Liver (tissue), 9 donors: ENCODE measurements around the gene CCT7. TPM values are rescaled to one million over a fixed set of nuclear protein-coding genes. Genes with fewer than 3 reads are reported as not detected.

Source experiments
- DNase-seq: peaks from one replicate; pipeline ENCODE4 v3.0.0-alpha.2; 2017; ENCODE audit warnings: low spot score
- H3K27ac ChIP-seq, 2 donors: one replicate each; pipeline ENCODE4 v1.7.0; 2013; ENCODE audit warnings: inconsistent platforms in 2 of 2, low read length in 2 of 2, control low read depth in 1 of 2, low read depth in 1 of 2, mild to moderate bottlenecking in 1 of 2
- H3K27me3 ChIP-seq, 4 donors: one replicate each; pipeline versions ENCODE4 v1.6.1 to v1.7.0; 2013; ENCODE audit warnings: low read length in 3 of 4, inconsistent platforms in 1 of 4, mild to moderate bottlenecking in 1 of 4, moderate library complexity in 1 of 4; ENCODE audit not compliant: control insufficient read depth in 4 of 4, insufficient read depth in 4 of 4
- H3K36me3 ChIP-seq, 4 donors: one replicate each; pipeline versions ENCODE4 v1.6.1 to v1.7.0; 2013; ENCODE audit warnings: low read length in 3 of 4, mild to moderate bottlenecking in 3 of 4, low read depth in 1 of 4, moderate library complexity in 1 of 4; ENCODE audit not compliant: control insufficient read depth in 4 of 4, insufficient read depth in 3 of 4
- H3K4me1 ChIP-seq, 4 donors: one replicate each; pipeline versions ENCODE4 v1.6.1 to v1.7.0; 2013; ENCODE audit warnings: low read length in 3 of 4, mild to moderate bottlenecking in 3 of 4, moderate library complexity in 1 of 4; ENCODE audit not compliant: control insufficient read depth in 4 of 4, insufficient read depth in 4 of 4
- H3K4me3 ChIP-seq, 3 donors: one replicate each; pipeline versions ENCODE4 v1.6.1 to v1.7.0; 2013; ENCODE audit warnings: low read length in 3 of 3, control low read depth in 1 of 3, low read depth in 1 of 3, mild to moderate bottlenecking in 1 of 3
- H3K9ac ChIP-seq, 2 donors: one replicate each; pipeline ENCODE4 v1.7.0; 2013; ENCODE audit warnings: low read length in 2 of 2, mild to moderate bottlenecking in 2 of 2, moderate library complexity in 2 of 2, control low read depth in 1 of 2, low read depth in 1 of 2
- H3K9me3 ChIP-seq, 4 donors: one replicate each; pipeline versions ENCODE4 v1.6.1 to v1.7.0; 2013; ENCODE audit warnings: low read length in 3 of 4; ENCODE audit not compliant: control insufficient read depth in 4 of 4
- ATF3 ChIP-seq: IDR thresholded peaks from 2 replicates; pipeline ENCODE4 v1.6.1; 2016; ENCODE audit warnings: antibody characterized with exemption
- EGR1 ChIP-seq, 2 donors: IDR thresholded peaks; 2 replicates each; pipeline ENCODE4 v1.6.1; 2016 to 2018; ENCODE audit warnings: antibody characterized with exemption in 2 of 2, low read depth in 2 of 2
- FOXA1 ChIP-seq: IDR thresholded peaks from 2 replicates; pipeline ENCODE4 v1.6.1; 2016; ENCODE audit warnings: antibody characterized with exemption
- GABPA ChIP-seq, 2 donors: IDR thresholded peaks in 1 of 2; conservative IDR thresholded peaks in 1 of 2; 2 replicates each; pipeline ENCODE4 v1.6.1; 2016; ENCODE audit warnings: antibody characterized with exemption in 2 of 2, mild to moderate bottlenecking in 1 of 2, moderate library complexity in 1 of 2
- HNF4A ChIP-seq, 2 donors: conservative IDR thresholded peaks; 2 replicates each; pipeline ENCODE4 v1.6.1; 2016; ENCODE audit warnings: antibody characterized with exemption in 2 of 2, mild to moderate bottlenecking in 2 of 2
- JUND ChIP-seq, 2 donors: IDR thresholded peaks; 2 replicates each; pipeline ENCODE4 v1.6.1; 2016; ENCODE audit warnings: antibody characterized with exemption in 2 of 2
- MAX ChIP-seq: IDR thresholded peaks from 2 replicates; pipeline ENCODE4 v1.6.1; 2016; ENCODE audit warnings: antibody characterized with exemption
- NR2F2 ChIP-seq: IDR thresholded peaks from 2 replicates; pipeline ENCODE4 v1.6.1; 2016; ENCODE audit warnings: antibody characterized with exemption
- RAD21 ChIP-seq, 2 donors: IDR thresholded peaks; 2 replicates each; pipeline ENCODE4 v1.6.1; 2016; ENCODE audit warnings: antibody characterized with exemption in 2 of 2, mild to moderate bottlenecking in 2 of 2
- RXRA ChIP-seq, 2 donors: IDR thresholded peaks; 2 replicates each; pipeline ENCODE4 v1.6.1; 2017 to 2018; ENCODE audit warnings: antibody characterized with exemption in 2 of 2, mild to moderate bottlenecking in 1 of 2
- SP1 ChIP-seq: IDR thresholded peaks from 2 replicates; pipeline ENCODE4 v1.6.1; 2018; ENCODE audit warnings: antibody characterized with exemption, mild to moderate bottlenecking
- TAF1 ChIP-seq: conservative IDR thresholded peaks from 2 replicates; pipeline ENCODE4 v1.6.1; 2016; ENCODE audit warnings: antibody characterized with exemption, mild to moderate bottlenecking
- YY1 ChIP-seq: IDR thresholded peaks from 2 replicates; pipeline ENCODE4 v1.6.1; 2016; ENCODE audit warnings: antibody characterized with exemption, mild to moderate bottlenecking
- WGBS: extraction: QIAGEN DNeasy Blood & Tissue Kit; methylation state at CpG from one replicate; pipeline ENCODE4 v1.1.7; 2013; 5-methylcytosine and 5-hydroxymethylcytosine counted together
- polyA plus RNA-seq, 2 donors: library from polyadenylated mRNA; stranded (reverse) in 1 of 2; unstranded in 1 of 2; fragments of 200-250 nt in 1 of 2; fragments of >200 nt in 1 of 2; fragmentation: Nextera tagmentation in 1 of 2; extraction: Ambion mirVana in 1 of 2; gene quantifications; one replicate each; pipeline versions ENCODE4 v1.2.1 to v1.2.3, GENCODE V29; 2013 to 2015
- total RNA-seq, 2 donors: library from RNA; depleted of rRNA; stranded (reverse); fragments of >200 nt; gene quantifications; one replicate each; pipeline ENCODE4 v1.2.3, GENCODE V29; 2014
- TF ChIP-seq, protein P1 (sequence below): fragments of 150-350 bp; IDR thresholded peaks from 2 replicates; pipeline ENCODE4 v1.5.1; 2017; ENCODE audit warnings: improper control_type of control experiment, low read depth, low read length; ENCODE audit not compliant: missing input control
- TF ChIP-seq, protein P2 (sequence below): IDR thresholded peaks from 2 replicates; pipeline ENCODE4 v1.6.1; 2016; ENCODE audit warnings: antibody characterized with exemption
- TF ChIP-seq, protein P3 (sequence below): IDR thresholded peaks from 2 replicates; pipeline ENCODE4 v1.6.1; 2016; ENCODE audit warnings: antibody characterized with exemption, mild to moderate bottlenecking
- donor health status: healthy.
- donor health status: healthy.
- donor health status: healthy.
- donor health status: healthy.
- donor health status: healthy.

The CCT7 gene
- total and polyA plus RNA-seq, 4 donors = 83.7 to 115 (median 101) TPM

DNA sequence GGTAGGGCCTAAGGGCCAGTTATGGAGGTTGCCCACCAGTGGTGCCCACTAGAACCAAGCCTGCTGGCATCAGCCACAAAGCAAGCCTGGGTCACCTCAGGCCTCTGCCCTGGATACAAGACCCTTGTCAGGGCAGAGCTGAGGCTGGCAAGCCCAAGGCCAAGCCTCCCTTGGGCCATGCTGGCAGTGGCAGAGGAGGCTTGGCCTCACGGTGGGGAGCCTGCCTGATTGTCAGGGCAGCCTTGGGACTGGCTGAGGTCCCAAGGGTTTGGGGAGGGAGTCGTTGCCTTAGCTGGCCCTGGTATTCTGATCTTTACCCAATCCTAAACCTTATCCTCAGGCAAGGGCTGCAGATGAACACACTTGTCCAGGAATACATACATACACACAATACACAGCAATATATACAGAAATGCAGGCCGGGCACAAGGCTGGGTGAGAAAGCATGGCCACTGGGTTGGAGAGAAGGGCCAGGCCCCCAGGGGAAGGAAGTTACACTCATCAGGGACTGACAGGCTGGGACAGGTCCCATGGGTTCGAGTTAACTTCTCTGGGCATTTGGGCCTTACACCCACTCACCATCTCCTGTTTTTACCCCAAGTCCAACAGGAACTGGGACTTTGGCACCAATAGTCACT lies 21.0 kb downstream of the CCT7 start:
- no peaks in the 10 kb centered on the region for H3K9me3 ChIP-seq
- no peaks in the 10 kb centered on the region for H3K4me1 ChIP-seq
- no peak for DNase-seq
- no peak overlapping the region for H3K4me3 ChIP-seq
- H3K27ac ChIP-seq = no peak overlapping the region
- WGBS = 85% methylated on average over 4 of the region's 4 CpGs
- H3K27me3 ChIP-seq = no peaks in the 10 kb centered on the region
- TF ChIP-seq, protein P1, sequence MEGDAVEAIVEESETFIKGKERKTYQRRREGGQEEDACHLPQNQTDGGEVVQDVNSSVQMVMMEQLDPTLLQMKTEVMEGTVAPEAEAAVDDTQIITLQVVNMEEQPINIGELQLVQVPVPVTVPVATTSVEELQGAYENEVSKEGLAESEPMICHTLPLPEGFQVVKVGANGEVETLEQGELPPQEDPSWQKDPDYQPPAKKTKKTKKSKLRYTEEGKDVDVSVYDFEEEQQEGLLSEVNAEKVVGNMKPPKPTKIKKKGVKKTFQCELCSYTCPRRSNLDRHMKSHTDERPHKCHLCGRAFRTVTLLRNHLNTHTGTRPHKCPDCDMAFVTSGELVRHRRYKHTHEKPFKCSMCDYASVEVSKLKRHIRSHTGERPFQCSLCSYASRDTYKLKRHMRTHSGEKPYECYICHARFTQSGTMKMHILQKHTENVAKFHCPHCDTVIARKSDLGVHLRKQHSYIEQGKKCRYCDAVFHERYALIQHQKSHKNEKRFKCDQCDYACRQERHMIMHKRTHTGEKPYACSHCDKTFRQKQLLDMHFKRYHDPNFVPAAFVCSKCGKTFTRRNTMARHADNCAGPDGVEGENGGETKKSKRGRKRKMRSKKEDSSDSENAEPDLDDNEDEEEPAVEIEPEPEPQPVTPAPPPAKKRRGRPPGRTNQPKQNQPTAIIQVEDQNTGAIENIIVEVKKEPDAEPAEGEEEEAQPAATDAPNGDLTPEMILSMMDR = no peak
- TF ChIP-seq YY1 (no peak), RXRA (IDR thresholded peaks at IDR 0.05) (no peak), TAF1 (no peak), EGR1 (IDR thresholded peaks at IDR 0.05; ENCODE audit: low read depth in 2 of 2) (no peak), JUND (IDR thresholded peaks at IDR 0.05) (no peak), HNF4A (conservative IDR thresholded peaks at IDR 0.05) (no peak), RAD21 (IDR thresholded peaks at IDR 0.05) (no peak), SP1 (no peak), NR2F2 (no peak), FOXA1 (no peak), MAX (no peak)
- TF ChIP-seq, protein P2, sequence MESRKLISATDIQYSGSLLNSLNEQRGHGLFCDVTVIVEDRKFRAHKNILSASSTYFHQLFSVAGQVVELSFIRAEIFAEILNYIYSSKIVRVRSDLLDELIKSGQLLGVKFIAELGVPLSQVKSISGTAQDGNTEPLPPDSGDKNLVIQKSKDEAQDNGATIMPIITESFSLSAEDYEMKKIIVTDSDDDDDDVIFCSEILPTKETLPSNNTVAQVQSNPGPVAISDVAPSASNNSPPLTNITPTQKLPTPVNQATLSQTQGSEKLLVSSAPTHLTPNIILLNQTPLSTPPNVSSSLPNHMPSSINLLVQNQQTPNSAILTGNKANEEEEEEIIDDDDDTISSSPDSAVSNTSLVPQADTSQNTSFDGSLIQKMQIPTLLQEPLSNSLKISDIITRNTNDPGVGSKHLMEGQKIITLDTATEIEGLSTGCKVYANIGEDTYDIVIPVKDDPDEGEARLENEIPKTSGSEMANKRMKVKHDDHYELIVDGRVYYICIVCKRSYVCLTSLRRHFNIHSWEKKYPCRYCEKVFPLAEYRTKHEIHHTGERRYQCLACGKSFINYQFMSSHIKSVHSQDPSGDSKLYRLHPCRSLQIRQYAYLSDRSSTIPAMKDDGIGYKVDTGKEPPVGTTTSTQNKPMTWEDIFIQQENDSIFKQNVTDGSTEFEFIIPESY = no peak
- H3K36me3 ChIP-seq = peaks cover 6 to 41% (median 24%) of the 10 kb centered on the region in 4 donors
- H3K9ac ChIP-seq = no peak overlapping the region

- H3K4me3 ChIP-seq = no peak overlapping the region
- H3K27me3 ChIP-seq = no peaks in the 10 kb centered on the region
- no peaks in the 10 kb centered on the region for H3K9me3 ChIP-seq
- H3K9ac ChIP-seq = no peak overlapping the region
- no peak overlapping the region for H3K27ac ChIP-seq
- TF ChIP-seq, protein P2 = no peak
- no peak for TF ChIP-seq SP1
- no peak for TF ChIP-seq NR2F2
- no peak for TF ChIP-seq RXRA (IDR thresholded peaks at IDR 0.05)
- TF ChIP-seq HNF4A (conservative IDR thresholded peaks at IDR 0.05) = no peak
- TF ChIP-seq YY1 = no peak
- TF ChIP-seq FOXA1 = no peak
- TF ChIP-seq, protein P3, sequence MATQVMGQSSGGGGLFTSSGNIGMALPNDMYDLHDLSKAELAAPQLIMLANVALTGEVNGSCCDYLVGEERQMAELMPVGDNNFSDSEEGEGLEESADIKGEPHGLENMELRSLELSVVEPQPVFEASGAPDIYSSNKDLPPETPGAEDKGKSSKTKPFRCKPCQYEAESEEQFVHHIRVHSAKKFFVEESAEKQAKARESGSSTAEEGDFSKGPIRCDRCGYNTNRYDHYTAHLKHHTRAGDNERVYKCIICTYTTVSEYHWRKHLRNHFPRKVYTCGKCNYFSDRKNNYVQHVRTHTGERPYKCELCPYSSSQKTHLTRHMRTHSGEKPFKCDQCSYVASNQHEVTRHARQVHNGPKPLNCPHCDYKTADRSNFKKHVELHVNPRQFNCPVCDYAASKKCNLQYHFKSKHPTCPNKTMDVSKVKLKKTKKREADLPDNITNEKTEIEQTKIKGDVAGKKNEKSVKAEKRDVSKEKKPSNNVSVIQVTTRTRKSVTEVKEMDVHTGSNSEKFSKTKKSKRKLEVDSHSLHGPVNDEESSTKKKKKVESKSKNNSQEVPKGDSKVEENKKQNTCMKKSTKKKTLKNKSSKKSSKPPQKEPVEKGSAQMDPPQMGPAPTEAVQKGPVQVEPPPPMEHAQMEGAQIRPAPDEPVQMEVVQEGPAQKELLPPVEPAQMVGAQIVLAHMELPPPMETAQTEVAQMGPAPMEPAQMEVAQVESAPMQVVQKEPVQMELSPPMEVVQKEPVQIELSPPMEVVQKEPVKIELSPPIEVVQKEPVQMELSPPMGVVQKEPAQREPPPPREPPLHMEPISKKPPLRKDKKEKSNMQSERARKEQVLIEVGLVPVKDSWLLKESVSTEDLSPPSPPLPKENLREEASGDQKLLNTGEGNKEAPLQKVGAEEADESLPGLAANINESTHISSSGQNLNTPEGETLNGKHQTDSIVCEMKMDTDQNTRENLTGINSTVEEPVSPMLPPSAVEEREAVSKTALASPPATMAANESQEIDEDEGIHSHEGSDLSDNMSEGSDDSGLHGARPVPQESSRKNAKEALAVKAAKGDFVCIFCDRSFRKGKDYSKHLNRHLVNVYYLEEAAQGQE = no peak
- no peak for TF ChIP-seq MAX
- no peak for TF ChIP-seq TAF1
- no peak for TF ChIP-seq JUND (IDR thresholded peaks at IDR 0.05)
- TF ChIP-seq GABPA (IDR thresholded peaks at IDR 0.05 in 1 of 2, conservative IDR thresholded peaks at IDR 0.05 in 1 of 2) = no peak
- no peak for TF ChIP-seq ATF3
- DNase-seq = no peak
- WGBS = 73% methylated on average over 5 of the region's 5 CpGs
- H3K36me3 ChIP-seq = peaks cover 4 to 32% (median 17%) of the 10 kb centered on the region in 4 donors
- H3K4me1 ChIP-seq = no peaks in the 10 kb centered on the region
These were observed 22.0 kb downstream of the CCT7 start for GRCh38 chr2:73255907-73256617.
